Measurements from ENCODE around the gene MUC5AC. TPM values are rescaled to one million over a fixed set of nuclear protein-coding genes. Genes with fewer than 3 reads are reported as not detected.

MUC5AC gene
- total and polyA plus RNA-seq, 2 donors (not counting 1 experiment from before 2014, with no cell fraction given) = not detected

GRCh38 chr11:1223346-1224110 lies 65.8 kb downstream of the MUC5AC start:
- no peaks in the 10 kb centered on the region for H3K36me3 ChIP-seq (ENCODE audit: control insufficient read depth, insufficient read depth, low read length)
- no peak for DNase-seq (ENCODE audit: low read depth in 2 of 2)
- TF ChIP-seq EZH2 (IDR thresholded peaks at IDR 0.05; ENCODE audit: low read length, missing control alignments) (no peak), CTCF (conservative IDR thresholded peaks at IDR 0.05 in 1 of 2, IDR thresholded peaks at IDR 0.05 in 1 of 2; ENCODE audit: low read depth in 1 of 2, low read length in 2 of 2) (no peak)
- H3K4me3 ChIP-seq (replicated peaks in 1 of 4; ENCODE audit: control extremely low read depth in 1 of 4, insufficient read depth in 1 of 4, low read depth in 3 of 4, low read length in 4 of 4) = no peak overlapping the region
- no peaks in the 10 kb centered on the region for H3K27me3 ChIP-seq (ENCODE audit: control insufficient read depth, insufficient read depth, low read length)
- H3K9me3 ChIP-seq (ENCODE audit: control insufficient read depth, insufficient read depth, low read depth, low read length) = no peaks in the 10 kb centered on the region
- H3K4me2 ChIP-seq (ENCODE audit: extremely low read depth, insufficient read depth, low read length) = no peak overlapping the region
- H4K20me1 ChIP-seq (ENCODE audit: control insufficient read depth, extremely low read depth, insufficient read depth, low read length) = no peaks in the 10 kb centered on the region
- H3K4me1 ChIP-seq (ENCODE audit: control insufficient read depth, extremely low read depth, insufficient read depth, low read length) = no peaks in the 10 kb centered on the region
- no peaks in the 10 kb centered on the region for H3K79me2 ChIP-seq (ENCODE audit: control insufficient read depth, insufficient read depth, low read length)
- H3K27ac ChIP-seq (ENCODE audit: insufficient read depth, low read length) = no peak overlapping the region
- H3K9ac ChIP-seq (ENCODE audit: insufficient read depth, low read length) = no peak overlapping the region
- no peak overlapping the region for H2AFZ ChIP-seq (ENCODE audit: low read length)

GRCh38 chr11:1224111-1224490 lies 66.3 kb downstream of the MUC5AC start:
- no peaks in the 10 kb centered on the region for H3K9me3 ChIP-seq (ENCODE audit: control insufficient read depth, insufficient read depth, low read depth, low read length)

More at GRCh38 chr11:1224111-1224490, 66.3 kb downstream of the MUC5AC start:
- Histone ChIP-seq H3K4me3 (replicated peaks in 1 of 4; ENCODE audit: control extremely low read depth in 1 of 4, insufficient read depth in 1 of 4, low read depth in 3 of 4, low read length in 4 of 4) (no peak overlapping the region), H3K9ac (ENCODE audit: insufficient read depth, low read length) (no peak overlapping the region), H3K27ac (ENCODE audit: insufficient read depth, low read length) (no peak overlapping the region), H4K20me1 (ENCODE audit: control insufficient read depth, extremely low read depth, insufficient read depth, low read length) (no peaks in the 10 kb centered on the region), H3K4me1 (ENCODE audit: control insufficient read depth, extremely low read depth, insufficient read depth, low read length) (no peaks in the 10 kb centered on the region), H3K79me2 (ENCODE audit: control insufficient read depth, insufficient read depth, low read length) (no peaks in the 10 kb centered on the region), H3K36me3 (ENCODE audit: control insufficient read depth, insufficient read depth, low read length) (no peaks in the 10 kb centered on the region), H3K4me2 (ENCODE audit: extremely low read depth, insufficient read depth, low read length) (no peak overlapping the region), H3K27me3 (ENCODE audit: control insufficient read depth, insufficient read depth, low read length) (no peaks in the 10 kb centered on the region), H2AFZ (ENCODE audit: low read length) (no peak overlapping the region)
- TF ChIP-seq EZH2 (IDR thresholded peaks at IDR 0.05; ENCODE audit: low read length, missing control alignments) = no peak
- no peak for TF ChIP-seq CTCF (conservative IDR thresholded peaks at IDR 0.05 in 1 of 2, IDR thresholded peaks at IDR 0.05 in 1 of 2; ENCODE audit: low read depth in 1 of 2, low read length in 2 of 2)
- DNase-seq (ENCODE audit: low read depth in 2 of 2) = no peak
